ENCODE results near the gene KCNK16. TPM values are rescaled to one million over a fixed set of nuclear protein-coding genes. Genes with fewer than 3 reads are reported as not detected.

The KCNK16 gene
- total and polyA plus RNA-seq, 2 of the 13 experiments (the other 11 are each of a cell fraction or from before 2014, with no cell fraction given): not detected

GRCh38 chr6:39276379-39276995, 46.0 kb downstream of the KCNK16 start (continued):
- TF ChIP-seq, protein P1, sequence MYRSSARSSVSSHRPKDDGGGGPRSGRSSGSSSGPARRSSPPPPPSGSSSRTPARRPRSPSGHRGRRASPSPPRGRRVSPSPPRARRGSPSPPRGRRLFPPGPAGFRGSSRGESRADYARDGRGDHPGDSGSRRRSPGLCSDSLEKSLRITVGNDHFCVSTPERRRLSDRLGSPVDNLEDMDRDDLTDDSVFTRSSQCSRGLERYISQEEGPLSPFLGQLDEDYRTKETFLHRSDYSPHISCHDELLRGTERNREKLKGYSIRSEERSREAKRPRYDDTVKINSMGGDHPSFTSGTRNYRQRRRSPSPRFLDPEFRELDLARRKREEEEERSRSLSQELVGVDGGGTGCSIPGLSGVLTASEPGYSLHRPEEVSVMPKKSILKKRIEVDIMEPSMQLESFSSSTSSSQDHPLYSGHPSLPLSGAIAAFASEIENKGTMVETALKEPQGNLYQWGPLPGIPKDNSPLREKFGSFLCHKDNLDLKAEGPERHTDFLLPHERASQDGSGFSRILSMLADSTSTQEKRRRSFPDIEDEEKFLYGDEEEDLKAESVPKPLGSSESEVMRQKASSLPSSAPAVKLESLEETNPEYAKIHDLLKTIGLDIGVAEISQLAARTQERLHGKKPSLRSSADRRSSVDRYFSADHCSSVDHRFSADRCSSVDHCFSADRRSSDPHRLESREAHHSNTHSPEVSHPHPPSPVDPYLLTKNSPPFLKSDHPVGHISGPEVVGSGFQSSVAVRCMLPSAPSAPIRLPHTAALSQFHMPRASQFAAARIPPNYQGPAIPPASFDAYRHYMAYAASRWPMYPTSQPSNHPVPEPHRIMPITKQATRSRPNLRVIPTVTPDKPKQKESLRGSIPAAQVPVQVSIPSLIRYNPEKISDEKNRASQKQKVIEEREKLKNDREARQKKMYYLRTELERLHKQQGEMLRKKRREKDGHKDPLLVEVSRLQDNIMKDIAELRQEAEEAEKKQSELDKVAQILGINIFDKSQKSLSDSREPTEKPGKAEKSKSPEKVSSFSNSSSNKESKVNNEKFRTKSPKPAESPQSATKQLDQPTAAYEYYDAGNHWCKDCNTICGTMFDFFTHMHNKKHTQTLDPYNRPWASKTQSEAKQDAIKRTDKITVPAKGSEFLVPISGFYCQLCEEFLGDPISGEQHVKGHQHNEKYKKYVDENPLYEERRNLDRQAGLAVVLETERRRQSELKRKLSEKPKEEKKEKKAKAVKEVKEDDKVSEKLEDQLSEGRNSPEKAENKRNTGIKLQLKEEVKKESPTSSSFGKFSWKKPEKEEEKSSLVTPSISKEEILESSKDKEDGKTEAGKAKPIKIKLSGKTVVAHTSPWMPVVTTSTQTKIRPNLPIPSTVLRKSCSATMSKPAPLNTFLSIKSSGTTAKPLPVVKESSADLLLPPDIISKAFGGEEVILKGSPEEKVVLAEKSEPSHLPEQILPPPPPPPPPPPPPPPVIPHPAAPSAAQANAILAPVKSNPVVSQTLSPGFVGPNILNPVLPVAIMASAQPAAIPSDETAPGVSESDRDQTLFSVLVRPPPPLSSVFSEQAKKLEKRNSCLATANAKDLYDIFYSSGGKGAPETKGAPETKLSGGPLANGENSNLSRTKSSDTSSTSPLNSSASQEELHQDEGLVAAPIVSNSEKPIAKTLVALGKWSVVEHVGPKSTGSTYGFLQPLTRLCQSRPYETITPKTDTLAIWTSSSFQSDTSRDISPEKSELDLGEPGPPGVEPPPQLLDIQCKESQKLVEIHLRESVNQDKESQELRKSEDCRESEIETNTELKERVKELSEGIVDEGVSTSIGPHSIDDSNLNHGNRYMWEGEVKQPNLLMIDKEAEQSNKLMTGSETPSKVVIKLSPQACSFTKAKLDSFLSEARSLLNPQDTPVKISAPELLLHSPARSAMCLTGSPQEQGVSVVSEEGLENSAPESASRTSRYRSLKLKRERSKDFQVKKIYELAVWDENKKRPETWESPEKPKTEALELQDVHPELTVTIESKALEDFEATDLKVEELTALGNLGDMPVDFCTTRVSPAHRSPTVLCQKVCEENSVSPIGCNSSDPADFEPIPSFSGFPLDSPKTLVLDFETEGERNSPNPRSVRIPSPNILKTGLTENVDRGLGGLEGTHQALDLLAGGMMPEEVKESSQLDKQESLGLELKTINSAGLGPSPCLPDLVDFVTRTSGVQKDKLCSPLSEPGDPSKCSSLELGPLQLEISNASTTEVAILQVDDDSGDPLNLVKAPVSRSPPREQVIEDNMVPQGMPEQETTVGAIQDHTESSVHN (CRISPR knock-in tag; IDR thresholded peaks at IDR 0.05): no peak
- TF ChIP-seq EED (CRISPR knock-in tag; IDR thresholded peaks at IDR 0.05): no peak
- no peak for TF ChIP-seq NR1H2 (CRISPR knock-in tag; IDR thresholded peaks at IDR 0.05; ENCODE audit: borderline replicate concordance, low read depth)
- no peak for TF ChIP-seq RORA (CRISPR knock-in tag; IDR thresholded peaks at IDR 0.05)
- TF ChIP-seq SMAD3 (CRISPR knock-in tag; IDR thresholded peaks at IDR 0.05): no peak
- TF ChIP-seq ZNF10 (CRISPR knock-in tag; IDR thresholded peaks at IDR 0.05; ENCODE audit: borderline replicate concordance, low read depth): no peak
- no peak for TF ChIP-seq POLR2A (IDR thresholded peaks at IDR 0.05; ENCODE audit: insufficient read depth in 1 of 2, low read depth in 2 of 2, low read length in 2 of 2)
- TF ChIP-seq, protein P2, sequence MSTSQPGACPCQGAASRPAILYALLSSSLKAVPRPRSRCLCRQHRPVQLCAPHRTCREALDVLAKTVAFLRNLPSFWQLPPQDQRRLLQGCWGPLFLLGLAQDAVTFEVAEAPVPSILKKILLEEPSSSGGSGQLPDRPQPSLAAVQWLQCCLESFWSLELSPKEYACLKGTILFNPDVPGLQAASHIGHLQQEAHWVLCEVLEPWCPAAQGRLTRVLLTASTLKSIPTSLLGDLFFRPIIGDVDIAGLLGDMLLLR (CRISPR knock-in tag; IDR thresholded peaks at IDR 0.05): no peak
- TF ChIP-seq, protein P3, sequence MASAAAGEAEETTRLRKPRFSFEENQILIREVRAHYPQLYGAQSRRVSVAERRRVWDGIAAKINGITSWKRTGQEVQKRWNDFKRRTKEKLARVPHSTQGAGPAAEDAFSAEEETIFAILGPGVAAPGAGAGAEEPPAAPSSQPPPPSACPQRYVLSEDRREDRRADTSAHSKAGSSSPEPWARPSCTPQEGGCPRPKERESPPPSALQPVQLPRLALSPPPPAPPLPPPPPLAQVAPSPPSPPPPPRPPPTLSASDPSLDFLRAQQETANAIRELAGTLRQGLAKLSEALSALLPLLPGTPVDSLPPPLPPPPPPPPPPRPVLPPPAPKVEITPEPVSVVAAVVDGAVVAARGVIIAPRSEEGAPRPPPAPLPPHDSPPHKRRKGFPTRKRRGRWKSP (CRISPR knock-in tag; IDR thresholded peaks at IDR 0.05): no peak

All from HepG2 (cell line).